Thyroid gland (tissue), 4 donors: ENCODE data around the gene WHRN.

ENCODE experiments used
- CTCF ChIP-seq, 6 experiments: fragments of 200-600 bp in 3 of 6; fragments of 450-650 bp in 3 of 6; sonication (generic) in 3 of 6; IDR thresholded peaks; one replicate each; pipeline ENCODE4 v1.5.1; 2016 to 2019; ENCODE audit warnings: antibody characterized with exemption in 6 of 6, mild to moderate bottlenecking in 2 of 6, inconsistent platforms in 1 of 6, moderate library complexity in 1 of 6
- POLR2A ChIP-seq, 2 donors: fragments of 450-650 bp; IDR thresholded peaks; one replicate each; pipeline ENCODE4 v1.6.1; 2017; ENCODE audit warnings: antibody characterized with exemption in 2 of 2, mild to moderate bottlenecking in 2 of 2, moderate library complexity in 1 of 2

GRCh38 chr9:114503009-114503408 is 2.3 kb downstream of the WHRN start:
- TF ChIP-seq CTCF (IDR thresholded peaks at IDR 0.05): no peak
- no peak for TF ChIP-seq POLR2A (IDR thresholded peaks at IDR 0.05)
